Endothelial cell of umbilical vein (primary cell): ENCODE measurements around the gene BCAS3. TPM values are rescaled to one million over a fixed set of nuclear protein-coding genes. Genes with fewer than 3 reads are reported as not detected.

ENCODE experiments used
- BruUV-seq: library from RNA; stranded (reverse); fragments of 400-500 nt; replicated peaks from 2 replicates; lab custom pipeline; 2021; lab: Mats Ljungman, UMichigan
- CTCF ChIA-PET: fragments of 300-600, 350-600 bp; sonication (Branson Sonifier 250); formaldehyde crosslinking; loops from one replicate; lab custom pipeline; 2021; ENCODE audit warnings: antibody characterized with exemption, inconsistent platforms; lab: Charles Lee
- POLR2A ChIA-PET: fragments of 300-600, 350-600 bp; sonication (Branson Sonifier 250); formaldehyde crosslinking; loops from one replicate; lab custom pipeline; 2021; ENCODE audit warnings: antibody characterized with exemption, inconsistent platforms; lab: Charles Lee
- DNase-seq: peaks from one replicate; pipeline ENCODE4 v3.0.0-alpha.2; 2011; ENCODE audit warnings: low read depth, low spot score
- FAIRE-seq: peaks from 2 replicates; lab custom pipeline; 2011; peaks lifted over from hg19 to GRCh38; lab: Jason Lieb, UNC
- H2AFZ ChIP-seq: 2 replicates; pipeline ENCODE4 v1.6.0; 2012; ENCODE audit warnings: low read depth, low read length, control low read depth, inconsistent platforms
- H3K27ac ChIP-seq: 2 replicates; pipeline ENCODE4 v1.5.1; 2011; ENCODE audit warnings: low read depth, mild to moderate bottlenecking, control low read depth, low read length, moderate library complexity; ENCODE audit not compliant: insufficient read depth
- H3K27me3 ChIP-seq, 2 experiments: 2 replicates each; pipeline versions ENCODE4 v1.6.0 to v1.6.1; 2011; ENCODE audit warnings: low read length in 2 of 2, mixed read lengths in 1 of 2; ENCODE audit not compliant: control insufficient read depth in 2 of 2, insufficient read depth in 2 of 2
- H3K36me3 ChIP-seq, 2 experiments: 2 replicates in 1 of 2; 3 replicates in 1 of 2; pipeline ENCODE4 v1.5.1; 2011; ENCODE audit warnings: low read length in 2 of 2, mild to moderate bottlenecking in 1 of 2, moderate library complexity in 1 of 2; ENCODE audit not compliant: control insufficient read depth in 2 of 2, insufficient read depth in 2 of 2; ENCODE audit errors: extremely low read depth in 1 of 2
- H3K4me1 ChIP-seq: 3 replicates; pipeline ENCODE4 v1.5.1; 2011; ENCODE audit warnings: mild to moderate bottlenecking, low read length; ENCODE audit not compliant: control insufficient read depth, insufficient read depth; ENCODE audit errors: extremely low read depth
- H3K4me2 ChIP-seq: 2 replicates; pipeline ENCODE4 v1.6.1; 2011; ENCODE audit warnings: low read length, control low read depth, mixed read lengths; ENCODE audit not compliant: insufficient read depth
- H3K4me3 ChIP-seq, 3 experiments: fragments of 200-600 bp in 1 of 3; sonication (generic), shearing (Covaris generic) in 1 of 3; replicated peaks in 1 of 3; 2 replicates each; pipeline ENCODE4 v1.5.1; 2011 to 2016; ENCODE audit warnings: control low read depth in 3 of 3, low read length in 3 of 3, mild to moderate bottlenecking in 2 of 3, inconsistent platforms in 1 of 3, low read depth in 1 of 3, moderate library complexity in 1 of 3; ENCODE audit not compliant: insufficient read depth in 1 of 3
- H3K79me2 ChIP-seq: 2 replicates; pipeline ENCODE4 v1.6.0; 2012; ENCODE audit warnings: low read length, inconsistent platforms; ENCODE audit not compliant: control insufficient read depth, insufficient read depth
- H3K9ac ChIP-seq: replicated peaks from 2 replicates; pipeline ENCODE3; 2011; ENCODE audit warnings: low read length, control low read depth; ENCODE audit not compliant: insufficient read depth; ENCODE audit errors: extremely low read depth
- H3K9me1 ChIP-seq: replicated peaks from 3 replicates; pipeline ENCODE4 v1.6.0; 2011; ENCODE audit warnings: mild to moderate bottlenecking, low read length; ENCODE audit not compliant: control insufficient read depth, insufficient read depth; ENCODE audit errors: extremely low read depth
- H3K9me3 ChIP-seq: replicated peaks from 2 replicates; pipeline ENCODE4 v1.5.1; 2012; ENCODE audit warnings: low read length, inconsistent platforms; ENCODE audit not compliant: control insufficient read depth, insufficient read depth
- H4K20me1 ChIP-seq: replicated peaks from 2 replicates; pipeline ENCODE3; 2011; ENCODE audit warnings: mild to moderate bottlenecking, low read length; ENCODE audit not compliant: control insufficient read depth, insufficient read depth; ENCODE audit errors: extremely low read depth
- EZH2 ChIP-seq: IDR thresholded peaks from 2 replicates; pipeline ENCODE4 v1.6.1; 2012; ENCODE audit warnings: borderline replicate concordance, low read depth, mild to moderate bottlenecking, moderate library complexity, low read length, inconsistent platforms; ENCODE audit not compliant: severe bottlenecking
- FOS ChIP-seq: IDR thresholded peaks from 2 replicates; pipeline ENCODE4 v1.6.1; 2011; ENCODE audit warnings: mild to moderate bottlenecking, low read length, moderate library complexity, borderline replicate concordance; ENCODE audit not compliant: insufficient read depth
- GATA2 ChIP-seq: IDR thresholded peaks from 2 replicates; pipeline ENCODE4 v1.7.0; 2011; ENCODE audit warnings: low read depth, mild to moderate bottlenecking, moderate library complexity, mixed read lengths, low read length; ENCODE audit not compliant: insufficient read length, insufficient read depth
- JUN ChIP-seq: IDR thresholded peaks from 2 replicates; pipeline ENCODE4 v1.6.1; 2011; ENCODE audit warnings: borderline replicate concordance, low read depth; ENCODE audit not compliant: insufficient read length, insufficient read depth
- MAX ChIP-seq: IDR thresholded peaks from 2 replicates; pipeline ENCODE4 v1.6.1; 2011; ENCODE audit not compliant: insufficient read depth, insufficient read length
- MYC ChIP-seq: IDR thresholded peaks from one replicate; pipeline ENCODE4 v1.6.1; 2011; ENCODE audit warnings: mild to moderate bottlenecking, low read depth, low read length
- POLR2A ChIP-seq: IDR thresholded peaks from 2 replicates; pipeline ENCODE4 v1.6.1; 2012; ENCODE audit warnings: low read depth, mild to moderate bottlenecking, control low read depth, low read length
- POLR2AphosphoS5 ChIP-seq: IDR thresholded peaks from 2 replicates; pipeline ENCODE4 v1.6.1; 2012; ENCODE audit warnings: low read depth, mild to moderate bottlenecking, control low read depth, low read length, moderate library complexity; ENCODE audit not compliant: insufficient read depth
- dilution Hi-C: fragments of 300-500 bp; cut with MboI; formaldehyde crosslinking; loops from one replicate; pipeline ENCODE4 v1.15.0; 2019; ENCODE audit warnings: low sequenced_read_pairs; ENCODE audit not compliant: extremely low pct_ligation_motif_present
- intact Hi-C: fragments of 100-400 bp; cut with micrococcal nuclease; formaldehyde crosslinking; loops from one replicate; pipeline ENCODE4 v1.10.0; 2022
- polyA plus RNA-seq, 4 experiments: library from polyadenylated mRNA; depleted of rRNA in 3 of 4; stranded (reverse) in 3 of 4; unstranded in 1 of 4; fragments of >200 nt; gene quantifications; 2 replicates each; pipeline versions ENCODE4 v1.2.1 to v1.2.3, GENCODE V29; 2011 to 2012; ENCODE audit warnings: missing spikeins in 1 of 4
- total RNA-seq: library from RNA; stranded (reverse); gene quantifications from 2 replicates; pipeline ENCODE4 v1.2.3, GENCODE V29; 2021
- TF ChIP-seq, protein P1 (sequence below), 2 donors: IDR thresholded peaks; 1 replicate in 1 of 2; 2 replicates in 1 of 2; pipeline ENCODE4 v1.5.1; 2011; ENCODE audit warnings: low read length in 2 of 2, mild to moderate bottlenecking in 2 of 2, moderate library complexity in 2 of 2, control low read depth in 1 of 2, inconsistent platforms in 1 of 2, low read depth in 1 of 2; ENCODE audit not compliant: insufficient read depth in 1 of 2; ENCODE audit errors: extremely low read depth in 1 of 2

BCAS3 gene
- total and polyA plus RNA-seq, 2 donors (not counting 3 experiments of a cell fraction or from before 2014, with no cell fraction given), result 8.2 to 16.0 TPM

- H4K20me1 ChIP-seq, result no peaks in the 10 kb centered on the region
- H3K9ac ChIP-seq, result no peak overlapping the region
- DNase-seq (no peak), FAIRE-seq (no peak)
- H2AFZ ChIP-seq, result no peak overlapping the region
- H3K4me2 ChIP-seq, result no peak overlapping the region
- TF ChIP-seq MYC (no peak), FOS (no peak), GATA2 (no peak), EZH2 (no peak), POLR2AphosphoS5 (no peak), JUN (no peak), POLR2A (no peak), MAX (no peak)
- TF ChIP-seq, protein P1, sequence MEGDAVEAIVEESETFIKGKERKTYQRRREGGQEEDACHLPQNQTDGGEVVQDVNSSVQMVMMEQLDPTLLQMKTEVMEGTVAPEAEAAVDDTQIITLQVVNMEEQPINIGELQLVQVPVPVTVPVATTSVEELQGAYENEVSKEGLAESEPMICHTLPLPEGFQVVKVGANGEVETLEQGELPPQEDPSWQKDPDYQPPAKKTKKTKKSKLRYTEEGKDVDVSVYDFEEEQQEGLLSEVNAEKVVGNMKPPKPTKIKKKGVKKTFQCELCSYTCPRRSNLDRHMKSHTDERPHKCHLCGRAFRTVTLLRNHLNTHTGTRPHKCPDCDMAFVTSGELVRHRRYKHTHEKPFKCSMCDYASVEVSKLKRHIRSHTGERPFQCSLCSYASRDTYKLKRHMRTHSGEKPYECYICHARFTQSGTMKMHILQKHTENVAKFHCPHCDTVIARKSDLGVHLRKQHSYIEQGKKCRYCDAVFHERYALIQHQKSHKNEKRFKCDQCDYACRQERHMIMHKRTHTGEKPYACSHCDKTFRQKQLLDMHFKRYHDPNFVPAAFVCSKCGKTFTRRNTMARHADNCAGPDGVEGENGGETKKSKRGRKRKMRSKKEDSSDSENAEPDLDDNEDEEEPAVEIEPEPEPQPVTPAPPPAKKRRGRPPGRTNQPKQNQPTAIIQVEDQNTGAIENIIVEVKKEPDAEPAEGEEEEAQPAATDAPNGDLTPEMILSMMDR (IDR thresholded peaks at IDR 0.05; ENCODE audit: extremely low read depth in 1 of 2, insufficient read depth in 1 of 2, low read depth in 1 of 2, low read length in 2 of 2), result no peak
- intact Hi-C loops (no loop called here), dilution Hi-C loops (no loop called here)
- no TSS peak for BruUV-seq
- peaks cover under 1% of the 10 kb centered on the region in 2 experiments for H3K27me3 ChIP-seq
- no peak overlapping the region for H3K27ac ChIP-seq
- H3K9me3 ChIP-seq, result no peaks in the 10 kb centered on the region
- H3K4me1 ChIP-seq, result no peaks in the 10 kb centered on the region
- H3K4me3 ChIP-seq, result no peak overlapping the region
- no peaks in the 10 kb centered on the region for H3K9me1 ChIP-seq
- ChIA-PET POLR2A (no interaction called here), CTCF (interaction anchor here (0.6 to 2.6 kb wide), 4 partner anchors 416 to 667 kb away, joined by 3 to 13 read pairs (median 6); no protein-coding TSS in a partner anchor)
- H3K36me3 ChIP-seq, result no peaks in the 10 kb centered on the region
- no peaks in the 10 kb centered on the region for H3K79me2 ChIP-seq
These were observed 710.1 kb downstream of the BCAS3 start for GRCh38 chr17:61387511-61388305.
